KG1 (cell line): ENCODE data around the gene RFFL.
"Not testable (repeated sequence)": the region's sequence is repeated elsewhere in the genome, so short reads cannot be mapped to it uniquely, and the experiment has no call there.

Source experiments
- DNase-seq: peaks from one replicate; lab custom pipeline; 2025; lab: John Stamatoyannopoulos, UW

The RFFL gene, protein sequence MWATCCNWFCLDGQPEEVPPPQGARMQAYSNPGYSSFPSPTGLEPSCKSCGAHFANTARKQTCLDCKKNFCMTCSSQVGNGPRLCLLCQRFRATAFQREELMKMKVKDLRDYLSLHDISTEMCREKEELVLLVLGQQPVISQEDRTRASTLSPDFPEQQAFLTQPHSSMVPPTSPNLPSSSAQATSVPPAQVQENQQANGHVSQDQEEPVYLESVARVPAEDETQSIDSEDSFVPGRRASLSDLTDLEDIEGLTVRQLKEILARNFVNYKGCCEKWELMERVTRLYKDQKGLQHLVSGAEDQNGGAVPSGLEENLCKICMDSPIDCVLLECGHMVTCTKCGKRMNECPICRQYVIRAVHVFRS

DNA sequence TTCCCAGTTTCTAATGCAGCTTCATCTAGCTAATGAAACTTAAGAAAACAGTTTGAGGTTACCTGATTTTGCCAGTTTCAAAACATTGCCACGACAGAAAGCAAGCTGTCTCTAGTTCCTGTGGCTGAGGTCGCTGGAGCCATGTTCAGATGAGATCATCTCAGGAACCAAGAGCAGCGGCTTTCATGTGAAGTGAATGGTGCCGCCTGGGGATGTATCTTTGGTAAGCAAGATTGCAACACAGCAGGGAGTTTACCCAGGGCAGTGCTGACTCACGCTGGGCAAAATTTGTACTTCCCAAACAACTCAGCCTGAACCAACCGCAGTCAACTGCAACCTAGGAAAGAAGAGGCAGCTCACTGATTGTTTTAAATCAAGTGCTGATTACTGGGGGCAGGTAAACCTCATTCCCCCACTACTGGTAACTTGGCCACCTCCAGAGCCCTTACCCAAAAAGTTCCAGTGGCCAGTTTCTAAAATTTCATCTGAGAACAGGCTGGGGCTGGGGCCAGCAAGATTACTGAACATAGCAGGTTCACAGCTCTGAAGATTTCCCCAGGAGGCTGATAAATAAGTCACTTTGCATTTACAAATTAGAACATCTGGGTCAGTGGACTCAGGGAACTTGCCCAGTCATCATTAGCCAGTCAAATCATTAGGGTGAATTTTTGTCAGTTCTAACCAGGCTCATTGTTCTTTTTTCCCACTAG, at the start of gene RFFL:
Gene RFFL (minus strand): TSS at position 194 of the 710 bp plus-strand sequence. CDS start 37,154 bp downstream, outside the sequence.
- DNase-seq: peak; percentile 45

DNA sequence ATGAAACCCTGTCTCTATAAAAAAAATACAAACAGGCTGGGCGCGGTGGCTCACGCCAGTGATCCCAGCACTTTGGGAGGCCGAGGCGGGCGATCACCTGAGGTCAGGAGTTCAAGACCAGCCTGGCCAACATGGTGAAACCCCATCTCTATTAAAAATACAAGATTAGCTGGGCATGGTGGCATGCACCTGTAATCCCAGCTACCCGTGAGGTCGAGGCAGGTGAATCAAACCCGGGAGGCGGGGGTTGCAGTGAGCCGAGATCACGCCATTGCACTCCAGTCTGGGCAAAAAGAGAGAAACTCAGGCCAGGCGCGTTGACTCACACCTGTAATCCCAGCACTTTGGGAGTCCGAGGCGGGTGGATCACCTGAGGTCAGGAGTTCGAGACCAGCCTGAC, 47.3 kb upstream of the RFFL start:
- DNase-seq: not testable (repeated sequence)

DNA sequence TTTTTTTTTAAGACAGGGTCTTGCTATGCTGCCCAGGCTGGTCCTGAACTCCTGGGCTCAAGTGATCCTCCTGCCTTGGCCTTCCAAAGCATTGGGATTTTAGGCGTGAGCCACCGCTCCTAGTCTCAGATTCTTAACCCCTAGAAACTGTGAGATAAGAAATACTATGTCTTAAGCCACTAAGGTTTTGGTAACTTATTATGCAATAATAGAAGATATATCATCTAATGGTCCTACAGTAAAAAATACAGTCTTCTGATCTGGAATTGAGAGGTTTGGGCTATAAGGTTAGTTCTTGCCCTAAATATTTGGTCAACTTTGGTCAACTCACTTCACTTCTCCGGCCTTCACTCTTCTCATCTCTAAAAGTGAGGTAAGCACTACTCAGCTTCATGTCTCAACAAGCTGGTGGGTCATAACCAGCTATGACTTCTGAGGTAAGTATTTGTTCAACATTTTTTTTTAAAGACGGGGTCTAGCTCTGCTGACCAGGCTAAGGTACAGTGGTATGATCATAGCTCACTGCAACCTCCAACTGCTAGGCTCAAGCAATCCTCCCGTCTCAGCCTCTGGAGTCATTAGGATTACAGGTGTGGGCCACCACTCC, 41.4 kb upstream of the RFFL start:
- DNase-seq: no peak

DNA sequence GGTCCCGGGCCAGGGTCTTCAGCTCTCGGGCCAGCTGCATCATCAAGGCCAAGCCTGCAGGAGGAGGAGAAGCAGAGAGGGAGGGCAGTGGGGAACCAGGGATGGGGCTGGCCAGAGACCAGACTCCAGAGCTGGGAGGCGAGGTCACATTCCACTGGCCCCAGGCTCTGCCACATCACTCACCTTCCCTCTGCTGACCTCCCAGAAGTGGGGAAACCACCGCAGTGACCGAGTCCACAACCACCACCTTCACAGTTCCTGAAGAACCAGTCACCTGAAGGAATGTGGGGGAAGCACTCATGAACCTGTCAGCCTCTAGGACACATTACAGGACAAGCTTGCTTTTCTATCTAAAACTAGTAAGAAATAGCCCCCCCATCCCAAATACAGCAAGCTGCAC, 39.8 kb upstream of the RFFL start:
- no peak for DNase-seq

DNA sequence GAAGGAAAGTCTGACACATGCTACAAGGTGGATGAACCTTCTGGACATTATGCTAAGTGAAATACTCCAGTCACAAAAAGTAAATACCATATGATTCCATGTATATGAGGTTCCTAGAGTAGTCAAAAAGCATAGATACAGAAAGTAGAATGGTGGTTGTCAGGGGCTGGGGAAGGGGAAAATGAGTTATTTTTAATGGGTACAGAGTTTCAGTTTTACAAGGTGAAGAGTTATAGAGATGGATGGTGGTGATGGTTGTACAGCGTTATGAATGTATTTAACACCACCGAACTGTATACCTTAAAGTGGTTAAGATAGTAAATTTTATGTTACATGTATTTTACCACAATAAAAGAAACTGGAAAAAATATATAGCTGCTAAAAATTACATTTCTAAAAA, 38.2 kb upstream of the RFFL start:
- DNase-seq: no peak

DNA sequence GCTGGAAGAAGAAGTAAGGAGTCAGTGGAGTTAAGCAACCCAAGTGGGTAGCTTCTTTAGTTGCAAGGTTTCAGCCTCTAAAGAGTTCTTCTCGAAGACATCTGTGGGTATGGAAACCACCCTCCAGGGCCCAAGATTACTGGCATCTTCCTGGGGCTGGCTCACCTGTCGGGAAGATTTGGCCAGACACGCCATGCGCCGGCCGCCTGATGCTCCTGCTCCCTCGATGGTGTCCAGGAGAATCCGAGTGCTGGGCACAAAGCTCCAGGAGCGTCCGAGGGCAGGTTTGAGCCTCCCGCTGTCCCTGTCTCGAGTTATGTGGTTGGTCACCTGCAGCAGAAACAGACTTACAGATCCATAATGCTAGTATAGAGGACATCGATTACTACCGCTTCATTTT, 37.5 kb upstream of the RFFL start:
- DNase-seq: no peak

DNA sequence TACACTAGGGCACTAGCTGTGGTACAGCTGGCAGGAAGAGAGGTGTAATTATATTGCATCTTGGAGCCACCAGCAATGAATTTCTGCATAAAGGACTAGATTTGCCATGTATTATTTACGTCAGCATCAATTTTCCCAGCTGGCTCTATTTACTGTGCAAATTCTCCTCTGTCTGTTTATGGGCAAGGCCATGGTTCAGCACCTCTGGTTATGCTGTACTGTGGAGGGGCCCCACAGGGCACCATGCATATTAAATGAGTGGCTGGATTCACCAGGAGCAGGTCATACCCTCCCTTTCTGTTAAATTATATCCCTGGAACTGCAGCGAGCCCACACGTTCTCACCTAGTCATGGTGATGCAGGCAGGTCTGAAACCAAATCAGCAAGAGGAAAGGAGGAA, 36.4 kb upstream of the RFFL start:
- DNase-seq: no peak

DNA sequence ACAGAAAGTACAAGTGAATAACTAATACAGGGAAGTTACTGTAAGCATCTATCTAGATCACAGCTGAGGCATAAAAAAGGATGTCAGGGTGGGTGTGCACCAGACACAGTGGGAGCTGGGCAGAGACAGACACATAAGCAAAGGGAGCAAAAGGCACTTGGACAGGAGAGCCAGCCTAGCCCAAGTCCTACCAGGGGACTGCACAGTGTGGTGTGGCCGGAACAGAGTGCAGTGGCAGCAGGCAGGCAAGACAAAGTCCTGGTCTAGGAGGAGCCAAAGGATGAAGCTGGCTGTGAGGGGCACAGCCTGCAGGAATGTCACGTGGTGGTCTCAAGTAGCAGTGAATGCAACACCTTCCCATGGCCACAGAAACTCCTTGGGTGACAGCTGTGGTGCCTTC, 34.3 kb upstream of the RFFL start:
- no peak for DNase-seq

DNA sequence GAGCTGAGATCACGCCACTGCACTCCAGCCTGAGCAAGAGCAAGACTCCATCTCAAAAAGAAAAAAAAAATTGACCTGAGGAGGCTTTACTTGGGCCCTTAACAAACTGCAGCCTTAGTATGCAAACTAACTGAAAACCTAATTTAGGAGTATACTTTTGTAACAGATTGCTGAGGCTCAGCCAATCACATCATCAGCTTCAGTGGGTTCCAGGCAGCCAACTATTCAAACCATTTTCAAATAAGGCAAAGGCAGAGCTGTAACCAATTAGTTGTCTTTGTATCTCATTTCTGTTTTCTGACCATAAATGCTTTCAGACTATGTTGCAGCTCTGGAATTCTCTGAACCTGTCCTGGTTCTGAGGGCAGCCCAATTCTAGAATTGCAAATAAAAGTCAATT, 32.2 kb upstream of the RFFL start:
- no peak for DNase-seq

DNA sequence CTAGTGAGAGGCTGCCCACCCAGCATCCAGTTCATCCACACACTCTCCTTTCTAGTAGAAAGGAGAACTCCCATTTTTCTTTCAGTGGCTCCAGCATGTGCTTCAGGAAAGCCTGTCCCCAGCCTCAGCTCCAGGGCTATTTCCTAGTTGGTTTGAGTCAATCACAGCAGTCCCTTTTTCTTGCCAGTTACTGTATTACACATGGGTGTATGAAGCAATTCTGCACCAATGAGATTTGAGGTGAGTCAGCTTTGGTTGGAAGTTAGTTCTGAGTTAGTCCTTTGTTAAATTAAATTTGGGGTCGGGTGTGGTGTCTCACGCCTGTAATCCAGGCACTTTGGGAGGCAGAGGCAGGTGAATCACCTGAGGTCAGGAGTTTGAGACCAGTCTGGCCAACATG, 31.4 kb upstream of the RFFL start:
- no peak for DNase-seq

DNA sequence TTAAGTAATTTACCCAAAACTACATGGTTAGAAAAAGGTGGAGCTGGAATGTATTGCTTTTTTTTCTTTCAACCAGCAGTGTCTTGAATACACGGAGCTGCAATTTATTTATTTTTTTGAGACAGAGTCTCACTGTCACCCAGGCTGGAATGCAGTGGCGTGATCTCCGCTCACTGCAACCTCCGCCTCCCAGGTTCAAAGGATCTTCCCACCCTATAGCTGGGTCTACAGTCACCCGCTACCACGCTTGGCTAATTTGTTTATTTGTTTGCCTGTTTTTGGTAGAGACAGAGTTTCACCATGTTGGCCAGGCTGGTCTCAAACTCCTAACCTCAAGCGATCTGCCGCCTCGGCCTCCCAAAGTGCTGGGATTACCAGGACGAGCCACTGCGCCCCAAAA, 27.2 kb upstream of the RFFL start:
- not testable (repeated sequence) for DNase-seq

DNA sequence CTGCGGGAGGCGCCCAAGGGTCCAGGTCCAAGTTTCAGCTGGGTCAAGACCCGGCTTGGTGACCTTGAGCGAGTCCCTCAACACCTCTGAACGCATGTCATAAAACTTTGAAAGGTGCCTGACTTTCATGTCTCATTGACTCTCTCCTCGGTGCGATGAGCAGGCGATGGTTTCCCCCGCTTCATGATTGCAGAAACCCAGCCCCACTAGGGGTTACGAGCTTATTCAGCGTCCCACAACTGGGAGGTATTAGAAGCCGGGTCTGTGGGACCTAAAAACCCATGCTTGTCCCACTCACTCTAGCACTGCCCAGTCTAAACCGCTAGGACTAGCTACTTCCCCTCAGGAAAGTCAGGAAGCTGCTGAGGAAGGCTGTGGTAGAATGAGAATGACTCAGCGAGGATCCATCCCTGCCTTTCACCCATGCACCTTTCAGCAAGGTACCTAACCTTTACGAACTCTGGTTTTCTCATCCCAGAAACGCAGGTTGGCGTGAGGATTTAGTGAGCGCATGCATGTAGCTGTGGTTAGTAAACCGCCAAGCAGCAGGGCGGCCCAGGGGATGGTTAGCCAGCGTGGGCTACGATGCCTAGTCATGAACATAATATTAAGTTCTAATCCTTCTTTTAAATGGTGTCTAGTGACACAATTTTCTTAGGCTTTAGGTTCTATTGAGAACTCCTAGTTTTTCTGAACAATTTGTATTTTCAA, 26.2 kb upstream of the RFFL start:
- DNase-seq: peak; percentile 66

DNA sequence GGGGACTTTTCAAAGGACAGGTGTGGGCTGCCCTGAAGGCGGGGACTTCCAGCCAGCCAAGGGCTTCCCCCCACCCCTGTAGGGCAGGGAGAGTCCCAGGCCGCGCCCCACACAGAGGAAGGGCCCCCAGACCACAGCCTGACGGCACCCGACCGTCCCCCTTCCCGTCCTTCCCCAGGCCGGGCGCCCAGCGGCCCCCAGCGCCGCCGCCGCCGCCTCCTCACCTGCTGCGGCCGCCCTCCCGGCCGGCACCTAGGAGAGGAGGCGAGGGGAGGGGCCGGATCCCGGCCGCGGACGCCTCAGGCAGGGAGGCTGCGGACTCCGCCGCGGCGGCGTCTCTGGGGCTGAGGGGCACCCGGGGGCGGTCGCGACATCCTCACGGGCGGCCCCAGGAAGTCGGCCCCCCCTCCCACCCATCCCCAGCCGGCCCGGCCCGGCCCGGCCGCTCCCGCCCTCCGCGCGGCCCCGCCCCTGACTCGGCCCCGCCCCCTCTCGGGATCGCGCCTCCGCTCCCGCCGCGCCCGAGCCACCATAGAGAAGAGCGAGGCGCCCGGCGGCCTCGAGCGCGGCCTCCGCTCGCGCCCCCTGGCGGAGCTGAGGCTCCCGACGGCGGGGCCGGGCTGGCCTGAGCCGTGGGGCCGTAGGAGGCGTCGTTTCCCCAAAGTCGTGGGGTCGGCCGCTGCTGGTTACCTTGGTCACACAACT, 25.5 kb upstream of the RFFL start:
- DNase-seq: peak; percentile 66

DNA sequence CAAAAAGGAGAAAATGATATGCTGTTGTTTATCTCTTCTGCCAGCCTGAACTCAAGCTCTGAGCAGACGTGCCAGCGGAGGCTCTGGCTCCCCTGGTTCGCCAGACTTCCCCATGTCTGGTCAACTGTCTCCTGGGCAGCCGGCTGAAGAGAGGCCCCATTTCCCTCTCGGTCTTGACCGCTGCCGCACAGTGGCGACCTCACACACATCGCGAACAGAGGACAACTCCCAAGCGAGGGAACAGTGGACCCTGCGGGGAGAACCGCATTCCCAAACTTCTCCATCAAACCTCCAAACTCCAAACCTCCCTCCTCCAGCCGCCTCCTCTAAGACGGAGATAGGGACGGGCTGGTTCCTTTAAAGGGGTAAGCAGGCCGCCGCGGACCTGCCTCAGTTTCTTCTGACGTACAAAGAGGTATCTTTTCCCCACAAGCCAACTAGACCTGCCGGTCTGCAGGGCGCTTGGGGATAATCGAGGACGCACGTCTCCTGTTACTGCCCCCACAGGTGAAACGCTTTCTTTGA, 24.9 kb upstream of the RFFL start:
- DNase-seq: no peak

DNA sequence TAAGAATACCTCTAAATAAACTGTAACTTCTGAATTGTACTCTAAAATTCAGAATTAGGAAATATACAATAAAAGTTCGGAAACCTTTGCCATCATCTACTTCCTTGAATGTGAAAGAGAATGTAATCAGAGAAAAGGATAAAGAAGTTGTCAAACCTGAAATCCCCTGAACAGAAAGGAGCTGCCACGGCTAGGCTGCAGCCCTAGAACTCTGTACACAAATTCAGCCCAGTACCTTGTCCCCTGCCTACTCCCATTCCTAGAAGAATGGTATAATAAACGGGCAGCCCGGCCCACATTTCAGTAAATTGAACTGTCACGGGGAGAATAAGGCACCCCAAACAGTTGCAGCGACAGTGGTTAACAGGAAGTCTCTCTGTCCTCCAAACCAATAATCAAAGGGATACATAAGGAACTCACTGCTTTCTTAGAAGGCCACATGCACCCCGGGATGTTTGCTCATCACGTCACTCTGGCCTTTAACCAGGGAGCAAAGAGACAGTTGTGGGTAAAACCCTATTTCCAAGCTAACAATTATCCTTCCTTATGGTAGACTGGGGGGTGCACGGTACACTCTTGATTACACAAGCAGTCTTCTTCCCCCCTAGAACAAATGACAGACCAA, 24.3 kb upstream of the RFFL start:
- DNase-seq: peak; percentile 47

DNA sequence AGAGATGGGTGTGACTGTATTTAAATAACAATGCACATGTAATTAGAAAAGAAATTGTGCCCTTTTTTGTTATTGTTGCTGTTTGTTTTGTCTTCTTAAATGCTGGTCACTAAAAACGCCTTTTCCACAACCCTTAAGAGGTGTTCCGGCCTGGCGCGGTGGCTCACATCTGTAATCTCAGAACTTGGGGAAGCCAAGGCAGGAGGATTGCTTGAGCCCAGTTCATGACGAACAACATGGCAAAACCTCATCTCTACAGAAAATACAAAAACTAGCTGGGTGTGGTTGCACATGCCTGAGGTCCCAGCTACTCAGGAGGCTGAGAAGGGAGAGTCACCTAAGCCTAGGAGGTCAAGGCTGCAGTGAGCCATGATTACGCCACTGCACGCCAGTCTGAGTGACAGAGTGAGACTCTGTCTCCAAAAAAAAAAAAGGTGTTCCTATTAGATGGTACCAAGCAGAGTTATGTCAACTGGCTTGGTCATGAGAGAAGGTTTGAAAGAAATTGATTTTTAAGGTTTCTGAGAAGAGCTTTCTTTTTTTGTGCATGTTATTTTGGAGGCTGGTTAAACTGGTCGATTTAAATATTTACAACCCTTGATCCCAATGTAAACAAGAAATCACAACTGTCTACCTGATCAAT, 23.5 kb upstream of the RFFL start:
- DNase-seq: no peak

DNA sequence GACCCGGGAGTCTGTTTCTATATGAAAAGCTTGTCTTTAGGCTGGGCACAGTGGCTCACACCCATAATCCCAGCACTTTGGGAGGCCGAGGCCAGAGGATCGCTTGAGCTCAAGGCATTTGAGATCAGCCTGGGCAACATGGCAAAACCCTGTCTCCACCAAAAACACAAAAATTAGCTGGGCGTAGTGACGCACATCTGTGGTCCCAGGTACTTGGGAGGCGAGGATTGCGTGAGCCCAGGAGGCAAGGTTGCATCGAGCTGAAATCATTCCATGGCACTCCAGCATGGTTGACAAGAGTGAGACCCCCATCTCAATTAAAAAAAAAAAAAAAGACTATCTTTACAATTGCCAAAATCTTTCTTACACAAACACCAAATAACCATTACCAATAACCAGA, 22.7 kb upstream of the RFFL start:
- no peak for DNase-seq

DNA sequence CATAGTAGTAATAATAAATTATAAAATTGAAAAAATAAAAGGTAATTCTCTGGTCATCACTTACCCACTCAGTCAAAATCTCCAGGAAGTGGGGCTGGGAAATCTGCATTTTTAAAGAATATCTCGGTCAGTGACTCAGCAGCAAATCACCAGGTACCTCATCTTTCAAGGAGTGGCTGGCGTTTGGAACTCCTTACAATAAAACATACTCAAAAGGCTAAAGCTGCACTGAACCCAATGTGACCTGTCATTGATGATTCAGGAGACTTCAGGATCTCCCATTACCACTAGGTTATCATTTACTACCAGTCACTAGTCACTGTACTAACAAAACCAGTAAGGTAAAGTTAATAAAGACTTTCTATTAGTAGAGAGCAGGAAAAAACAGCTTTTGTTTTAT, 21.5 kb upstream of the RFFL start:
- DNase-seq: no peak

DNA sequence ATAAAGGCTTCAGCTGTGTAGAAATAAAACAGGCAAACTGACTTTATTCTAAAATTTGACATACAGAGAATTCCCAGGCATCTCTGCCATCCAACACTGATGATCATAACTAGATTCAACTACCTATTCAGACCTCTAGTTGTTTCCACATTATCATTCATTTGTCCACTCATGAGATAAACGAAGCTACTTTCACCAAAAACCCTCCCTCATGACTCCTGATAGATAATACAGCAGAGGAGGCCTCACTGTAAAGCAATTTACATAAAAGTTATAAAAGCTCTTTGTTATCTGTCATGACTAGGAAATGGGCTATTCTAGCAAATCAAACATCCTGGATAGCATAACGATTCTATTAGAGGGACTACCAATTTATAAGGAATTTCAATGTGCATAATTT, 19.6 kb upstream of the RFFL start:
- DNase-seq: no peak

DNA sequence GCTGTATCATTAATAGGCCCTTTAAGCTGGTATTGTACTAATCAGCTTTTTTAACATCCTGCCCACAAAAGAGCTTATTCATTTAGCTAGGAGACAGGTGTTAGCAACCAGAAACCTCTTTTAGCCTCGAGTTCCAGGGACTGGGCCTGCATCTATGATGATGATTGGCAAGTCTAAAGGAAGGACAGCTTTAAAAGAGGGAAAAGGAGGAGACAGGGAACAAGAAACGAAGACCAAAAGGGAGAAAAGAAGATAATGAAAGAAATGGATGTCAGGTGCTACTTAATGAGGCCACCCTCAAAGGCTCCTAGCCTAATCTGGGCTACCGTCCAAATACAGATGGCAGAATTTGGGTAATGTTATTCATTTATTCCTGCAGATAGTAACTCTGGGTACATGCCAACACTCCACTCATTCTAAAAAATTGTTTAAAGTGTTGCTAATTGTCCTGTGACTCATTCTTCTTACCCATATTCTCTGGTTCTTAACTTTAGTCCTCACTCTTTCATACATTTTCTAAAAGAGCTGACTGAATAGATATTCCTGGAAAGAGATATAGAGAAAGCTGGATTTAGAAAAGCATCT, 18.7 kb upstream of the RFFL start:
- no peak for DNase-seq
